ENCODE measurements around the gene PNPLA7.

The PNPLA7 gene

GRCh38 chr9:137447722-137448601 is 102.2 kb downstream of the PNPLA7 start:
- TF ChIP-seq CTCF (IDR thresholded peaks at IDR 0.05; ENCODE audit: low read depth, low read length) = no peak
- DNase-seq (ENCODE audit: extremely low read depth, low read depth) = no peak

GRCh38 chr9:137446851-137447471 is 103.2 kb downstream of the PNPLA7 start:
- no peak for DNase-seq (ENCODE audit: extremely low read depth, low read depth)
- TF ChIP-seq CTCF (IDR thresholded peaks at IDR 0.05; ENCODE audit: low read depth, low read length) = no peak

- no peak for DNase-seq (ENCODE audit: extremely low read depth, low read depth)
Measured at GRCh38 chr9:137445930-137446431, 104.2 kb downstream of the PNPLA7 start.

GRCh38 chr9:137445275-137445807 is 104.9 kb downstream of the PNPLA7 start:
- peak; percentile 40 for DNase-seq (ENCODE audit: extremely low read depth, low read depth)
- peak; percentile 81 for TF ChIP-seq CTCF (IDR thresholded peaks at IDR 0.05; ENCODE audit: low read depth, low read length)

More at GRCh38 chr9:137445930-137446431, 104.2 kb downstream of the PNPLA7 start:
- TF ChIP-seq CTCF (IDR thresholded peaks at IDR 0.05; ENCODE audit: low read depth, low read length) = no peak

- no peak for DNase-seq (ENCODE audit: extremely low read depth, low read depth)
- TF ChIP-seq CTCF (IDR thresholded peaks at IDR 0.05; ENCODE audit: low read depth, low read length) = no peak
Measured at GRCh38 chr9:137444106-137444790, 106.0 kb downstream of the PNPLA7 start.

- no peak for TF ChIP-seq CTCF (IDR thresholded peaks at IDR 0.05; ENCODE audit: low read depth, low read length)
- no peak for DNase-seq (ENCODE audit: extremely low read depth, low read depth)
Measured at GRCh38 chr9:137441935-137442321, 108.3 kb downstream of the PNPLA7 start.

Measured in AG09319 (cell line).